ENCODE results near the gene ZNF90.

Gene ZNF90

GRCh38 chr19:20165971-20166592 lies 88.3 kb downstream of the ZNF90 start:
- Histone ChIP-seq H3K27me3 (replicated peaks) (no peaks in the 10 kb centered on the region), H3K4me3 (ENCODE audit: low read depth, low read length) (no peak overlapping the region), H3K27ac (no peak overlapping the region), H3K36me3 (replicated peaks) (peaks cover under 1% of the 10 kb centered on the region)
- no peak for TF ChIP-seq CTCF (IDR thresholded peaks at IDR 0.05; ENCODE audit: low read depth, low read length, missing control alignments)
- in situ Hi-C loops (cut with HindIII; ENCODE audit: low pct_ligation_motif_present, low sequenced_read_pairs): no loop called here
- DNase-seq: no peak

- Histone ChIP-seq H3K4me3 (ENCODE audit: low read depth, low read length) (peak within 1 kb of the TSS; percentile 74), H3K36me3 (replicated peaks) (peaks cover 6% of the 10 kb centered on the region), H3K27ac (peak within 1 kb of the TSS; percentile 69), H3K27me3 (replicated peaks) (no peaks in the 10 kb centered on the region)
- TF ChIP-seq CTCF (IDR thresholded peaks at IDR 0.05; ENCODE audit: low read depth, low read length, missing control alignments): no peak
- in situ Hi-C loops (cut with HindIII; ENCODE audit: low pct_ligation_motif_present, low sequenced_read_pairs): no loop called here
- peak; percentile 98 for DNase-seq
These were observed 89.3 kb downstream of the ZNF90 start, which contains the start of gene ZNF486 for GRCh38 chr19:20167020-20167644. Gene ZNF486, plus strand, starts transcription at chr19:20167214. Its CDS starts 117 bp downstream, at chr19:20167331.

- Histone ChIP-seq H3K36me3 (replicated peaks) (peaks cover 6% of the 10 kb centered on the region), H3K4me3 (ENCODE audit: low read depth, low read length) (peak overlapping the region; percentile 74), H3K27ac (peak overlapping the region; percentile 69), H3K27me3 (replicated peaks) (no peaks in the 10 kb centered on the region)
- in situ Hi-C loops (cut with HindIII; ENCODE audit: low pct_ligation_motif_present, low sequenced_read_pairs): no loop called here
- peak; percentile 28 for DNase-seq
- no peak for TF ChIP-seq CTCF (IDR thresholded peaks at IDR 0.05; ENCODE audit: low read depth, low read length, missing control alignments)
These were observed 89.9 kb downstream of the ZNF90 start for GRCh38 chr19:20167651-20168122.
